ENCODE data around the gene LINC00632.

- TF ChIP-seq CTCF (conservative IDR thresholded peaks at IDR 0.05 in 1 of 2, IDR thresholded peaks at IDR 0.05 in 1 of 2; ENCODE audit: extremely low read depth in 1 of 2, insufficient read depth in 1 of 2, low read depth in 1 of 2, low read length in 2 of 2) (no peak), EZH2 (IDR thresholded peaks at IDR 0.05; ENCODE audit: borderline replicate concordance, low read length) (no peak)
Observed at GRCh38 chrX:140799216-140799615, 89.7 kb downstream of the LINC00632 start.
